Activated CD4-positive, alpha-beta T cell treated with anti-CD3 and anti-CD28 coated beads for 48 hours (primary cell): ENCODE data around the gene ABI3BP.
A peak's percentile ranks its signal among the peaks of the same experiment; 100 is the strongest.

ENCODE experiments used
- DNase-seq: peaks from one replicate; pipeline ENCODE4 v3.0.0-alpha.2; 2020

ABI3BP gene

GRCh38 chr3:100825574-100825973 is 167.6 kb downstream of the ABI3BP start:
- DNase-seq: no peak

GRCh38 chr3:100815583-100815982 is 177.6 kb downstream of the ABI3BP start:
- no peak for DNase-seq

GRCh38 chr3:100813828-100814227 is 179.4 kb downstream of the ABI3BP start:
- no peak for DNase-seq

GRCh38 chr3:100811779-100812507 is 181.3 kb downstream of the ABI3BP start:
- no peak for DNase-seq

GRCh38 chr3:100810671-100811070 is 182.6 kb downstream of the ABI3BP start:
- DNase-seq: no peak

DNA sequence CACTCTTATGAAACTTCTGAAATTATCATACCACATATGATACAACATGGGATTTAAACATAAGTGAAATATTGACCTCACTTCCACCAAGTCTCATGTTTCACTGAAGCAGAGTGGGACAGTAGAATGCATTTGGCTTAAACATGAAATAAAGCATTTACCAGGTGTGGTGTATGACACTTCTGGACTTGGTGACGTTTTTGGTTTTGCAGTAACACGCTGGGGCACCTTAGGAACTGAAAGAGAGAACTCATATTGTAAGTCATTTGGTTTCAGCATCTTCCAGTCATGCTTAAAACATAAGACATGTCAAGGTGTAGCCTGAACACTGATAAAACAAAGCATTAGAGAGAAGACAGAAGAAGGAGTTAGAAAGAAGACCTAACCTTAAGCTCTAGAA is 188.6 kb downstream of the ABI3BP start:
- no peak for DNase-seq

GRCh38 chr3:100803711-100804110 is 189.5 kb downstream of the ABI3BP start:
- DNase-seq: no peak

DNA sequence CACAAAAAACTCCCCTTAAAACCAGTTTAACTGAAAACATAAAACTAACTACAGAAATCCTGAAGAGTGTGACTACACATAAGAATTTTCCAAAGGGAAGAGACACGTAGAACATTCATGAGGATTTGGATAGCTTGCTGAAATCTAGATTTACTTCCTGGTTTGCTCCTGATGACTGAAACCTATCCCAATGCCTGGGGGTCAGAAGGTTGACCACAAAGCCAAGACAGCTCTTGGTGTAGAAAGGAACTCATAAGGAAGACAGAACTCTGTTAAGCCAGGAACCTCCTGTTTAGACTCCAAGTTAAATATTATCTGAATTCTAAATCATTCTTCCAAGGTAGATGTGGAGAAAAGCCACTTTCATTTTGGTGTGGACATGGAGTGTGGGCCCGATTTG is 191.1 kb downstream of the ABI3BP start:
- no peak for DNase-seq

DNA sequence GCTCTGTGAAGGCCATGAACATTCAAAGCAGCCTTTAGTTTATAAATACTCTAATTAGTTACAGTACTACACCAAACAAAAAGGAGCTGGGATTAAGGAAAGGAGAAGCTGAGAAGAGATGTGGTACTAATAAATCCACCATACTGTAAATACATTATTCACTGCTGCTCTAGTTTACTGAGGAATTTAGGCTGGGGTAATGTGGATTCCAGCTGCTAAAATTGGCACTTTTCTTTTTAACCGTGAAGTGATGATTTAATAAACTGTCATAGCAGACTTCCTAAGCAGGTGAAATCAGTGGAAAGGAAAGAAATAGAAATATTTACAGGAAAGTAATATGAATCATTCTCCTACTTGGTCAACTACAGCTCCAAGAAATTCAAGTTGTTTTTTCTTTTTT is 195.2 kb downstream of the ABI3BP start:
- no peak for DNase-seq

DNA sequence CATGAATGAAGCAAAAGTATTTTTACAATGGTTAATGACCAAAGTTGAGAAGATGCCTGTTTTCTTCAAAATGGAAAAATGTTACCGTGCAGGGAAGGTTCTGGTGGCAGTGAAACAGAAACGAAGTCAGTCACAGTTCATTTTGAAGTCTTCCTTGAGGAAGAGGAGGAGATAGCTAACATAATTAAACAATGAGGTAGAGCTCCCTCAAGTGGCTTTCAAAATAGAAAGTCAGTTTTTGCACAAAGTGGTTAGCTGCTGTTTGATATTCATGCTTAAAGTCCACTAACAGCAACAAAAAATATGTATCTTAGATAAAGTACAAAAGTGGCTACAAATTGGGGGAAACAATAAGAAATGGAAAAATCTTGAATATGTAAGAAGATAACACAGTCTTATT is 196.7 kb downstream of the ABI3BP start:
- DNase-seq: no peak

GRCh38 chr3:100789579-100789978 is 203.6 kb downstream of the ABI3BP start:
- no peak for DNase-seq

GRCh38 chr3:100783619-100784018 is 209.6 kb downstream of the ABI3BP start:
- no peak for DNase-seq

DNA sequence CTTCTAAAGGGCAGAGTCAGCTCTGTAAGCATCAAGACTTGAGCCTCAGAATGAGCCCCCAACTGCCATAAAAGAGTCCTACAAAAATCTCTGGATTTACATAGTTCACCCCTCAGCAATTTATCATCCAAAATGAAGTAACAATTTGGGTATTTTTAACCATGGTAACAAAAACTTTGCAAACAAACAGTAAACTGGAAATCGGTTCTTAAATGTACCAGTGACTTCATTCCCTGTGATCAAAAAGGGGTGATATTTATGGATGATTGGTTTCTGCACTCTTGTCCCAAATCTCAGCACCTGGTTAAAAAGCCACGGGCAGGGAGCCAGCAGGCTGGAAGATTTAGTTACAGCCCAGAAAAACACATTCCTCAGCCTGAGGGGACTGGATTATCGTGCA is 210.3 kb downstream of the ABI3BP start:
- DNase-seq: no peak

DNA sequence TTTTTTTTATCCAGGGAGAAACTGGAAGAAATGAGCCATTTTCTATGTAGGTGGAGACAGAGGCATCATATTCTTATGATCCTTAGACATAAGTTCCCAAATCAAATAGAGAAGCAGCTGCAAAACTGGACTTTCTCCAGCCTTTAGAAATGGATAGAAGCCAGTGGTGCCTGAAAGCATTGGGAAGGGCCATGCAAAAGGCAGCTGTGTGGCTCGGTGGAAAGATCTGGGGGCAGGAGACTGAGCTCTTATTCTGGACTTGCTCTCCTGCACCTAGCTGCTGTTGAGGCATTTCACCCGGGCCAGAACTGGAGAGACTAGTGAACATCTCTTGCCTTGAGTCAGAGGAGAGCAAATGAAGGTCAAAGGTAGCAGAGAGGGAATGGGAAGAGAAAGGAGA is 210.9 kb downstream of the ABI3BP start:
- DNase-seq: no peak

DNA sequence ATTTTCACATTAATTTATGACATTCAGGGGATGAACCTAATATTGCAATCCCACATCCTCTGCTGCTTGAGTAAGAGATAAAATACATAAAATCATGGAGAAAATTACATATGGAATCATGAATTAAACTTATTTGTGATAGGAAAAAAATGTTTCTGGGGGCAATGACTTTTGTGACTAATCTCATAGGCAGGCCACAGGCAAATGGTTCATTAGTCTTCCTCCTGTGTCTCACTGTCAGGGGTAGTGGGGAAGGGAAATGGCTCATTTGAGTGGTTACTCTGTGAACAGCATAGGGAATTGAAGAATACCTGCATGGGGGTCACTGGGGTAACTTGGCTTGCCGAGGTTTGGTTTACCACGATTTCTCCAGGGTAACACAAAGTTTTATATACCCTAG is 211.9 kb downstream of the ABI3BP start:
- DNase-seq: no peak

- no peak for DNase-seq
These were observed 213.1 kb downstream of the ABI3BP start for GRCh38 chr3:100780071-100780622.

- no peak for DNase-seq
These were observed 213.7 kb downstream of the ABI3BP start for GRCh38 chr3:100779480-100779879.

DNA sequence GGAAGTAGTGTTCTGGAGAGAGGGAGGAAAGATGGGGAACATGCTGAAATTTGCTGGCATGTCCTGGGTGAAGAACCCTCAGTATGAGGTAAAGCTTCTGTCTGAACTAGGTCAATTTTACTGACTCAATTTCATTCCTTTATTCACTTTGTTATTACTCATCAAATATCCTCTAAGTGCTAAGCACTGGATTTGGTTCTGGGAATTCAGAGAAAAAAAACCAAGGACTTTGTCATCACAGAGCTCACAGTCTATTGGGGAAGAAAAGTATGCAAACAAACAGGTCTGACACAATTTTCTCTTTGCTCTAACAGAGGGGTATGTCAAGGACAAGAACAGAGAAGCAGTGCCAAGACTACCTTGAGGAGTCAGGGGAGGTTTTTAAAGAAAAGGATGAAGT is 215.9 kb downstream of the ABI3BP start:
- no peak for DNase-seq

GRCh38 chr3:100776746-100777145 is 216.5 kb downstream of the ABI3BP start:
- peak; percentile 13 for DNase-seq

DNA sequence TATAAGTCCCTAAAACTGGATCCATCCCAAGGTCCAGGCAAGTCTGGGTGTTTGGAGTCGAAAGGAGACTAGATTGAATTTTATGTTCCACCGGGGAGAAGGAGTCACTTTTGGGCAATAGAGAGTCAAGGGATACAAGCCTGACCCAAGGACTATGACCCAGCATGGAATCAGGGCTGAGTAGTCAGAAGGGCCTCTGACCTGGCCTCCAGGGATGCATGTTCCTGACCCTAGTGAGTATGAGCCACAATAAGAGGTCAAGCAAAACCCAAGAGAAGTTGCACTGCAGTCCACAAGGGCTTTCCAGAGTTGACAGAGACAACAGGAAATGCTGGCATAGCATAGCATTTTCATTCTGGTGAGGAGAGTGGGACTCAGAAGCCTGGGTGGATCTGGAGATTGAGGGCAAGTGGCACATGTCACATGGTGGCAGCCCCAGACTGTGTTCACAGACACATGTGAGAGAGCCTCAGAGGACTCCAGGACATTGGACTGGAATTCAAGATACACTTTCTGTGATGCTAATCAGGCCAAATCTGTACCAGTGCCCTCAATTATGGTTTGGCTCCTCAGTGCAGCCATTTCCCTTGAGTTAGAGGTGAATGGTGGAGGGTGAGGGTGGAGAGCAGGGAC is 217.0 kb downstream of the ABI3BP start:
- no peak for DNase-seq

GRCh38 chr3:100775669-100776068 is 217.6 kb downstream of the ABI3BP start:
- no peak for DNase-seq

GRCh38 chr3:100775226-100775625 is 218.0 kb downstream of the ABI3BP start:
- no peak for DNase-seq

DNA sequence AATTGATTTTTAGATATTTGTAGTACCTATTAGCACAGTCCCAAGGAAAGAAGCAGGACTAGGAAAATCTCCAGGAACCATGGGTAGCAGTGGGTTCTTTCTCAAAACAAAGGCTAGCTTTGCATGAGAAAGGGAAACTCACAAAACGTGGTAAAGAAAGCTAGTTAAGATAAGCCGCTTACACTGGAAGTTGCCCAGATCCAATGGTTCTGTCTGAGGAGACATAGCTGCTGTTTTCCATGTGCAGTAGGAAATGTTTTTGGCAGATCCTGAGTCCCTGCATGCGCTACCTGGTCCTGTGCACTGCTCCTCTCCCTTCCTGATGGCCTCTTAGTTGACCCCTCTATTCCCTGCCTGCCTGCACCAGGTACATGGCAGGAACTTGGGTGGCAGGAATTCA is 223.5 kb downstream of the ABI3BP start:
- no peak for DNase-seq

DNA sequence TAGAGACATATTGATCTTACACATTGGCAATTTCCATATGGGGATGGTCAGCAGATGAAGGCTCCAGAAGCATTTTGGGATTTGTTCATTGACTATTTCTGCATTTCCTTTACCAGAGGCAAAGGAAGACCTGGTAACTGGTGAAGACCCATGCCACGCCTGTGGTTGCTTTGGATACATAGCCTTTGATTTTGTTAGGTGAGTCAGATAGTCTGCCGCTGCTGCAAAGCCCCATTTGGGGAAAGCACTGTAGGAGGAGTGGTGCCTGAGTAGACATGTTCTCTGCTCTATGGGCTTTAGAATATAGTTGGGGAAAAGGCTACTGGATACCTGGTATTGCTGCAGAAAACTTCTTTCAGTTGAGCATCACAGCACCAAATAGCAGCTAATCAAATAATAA is 227.2 kb downstream of the ABI3BP start:
- DNase-seq: peak; percentile 12
